ENCODE measurements around the gene MPP3. TPM values are rescaled to one million over a fixed set of nuclear protein-coding genes. Genes with fewer than 3 reads are reported as not detected.

MPP3 gene, protein sequence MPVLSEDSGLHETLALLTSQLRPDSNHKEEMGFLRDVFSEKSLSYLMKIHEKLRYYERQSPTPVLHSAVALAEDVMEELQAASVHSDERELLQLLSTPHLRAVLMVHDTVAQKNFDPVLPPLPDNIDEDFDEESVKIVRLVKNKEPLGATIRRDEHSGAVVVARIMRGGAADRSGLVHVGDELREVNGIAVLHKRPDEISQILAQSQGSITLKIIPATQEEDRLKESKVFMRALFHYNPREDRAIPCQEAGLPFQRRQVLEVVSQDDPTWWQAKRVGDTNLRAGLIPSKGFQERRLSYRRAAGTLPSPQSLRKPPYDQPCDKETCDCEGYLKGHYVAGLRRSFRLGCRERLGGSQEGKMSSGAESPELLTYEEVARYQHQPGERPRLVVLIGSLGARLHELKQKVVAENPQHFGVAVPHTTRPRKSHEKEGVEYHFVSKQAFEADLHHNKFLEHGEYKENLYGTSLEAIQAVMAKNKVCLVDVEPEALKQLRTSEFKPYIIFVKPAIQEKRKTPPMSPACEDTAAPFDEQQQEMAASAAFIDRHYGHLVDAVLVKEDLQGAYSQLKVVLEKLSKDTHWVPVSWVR
- 13.8 and 18.3 TPM in 2 replicates for total RNA-seq

DNA sequence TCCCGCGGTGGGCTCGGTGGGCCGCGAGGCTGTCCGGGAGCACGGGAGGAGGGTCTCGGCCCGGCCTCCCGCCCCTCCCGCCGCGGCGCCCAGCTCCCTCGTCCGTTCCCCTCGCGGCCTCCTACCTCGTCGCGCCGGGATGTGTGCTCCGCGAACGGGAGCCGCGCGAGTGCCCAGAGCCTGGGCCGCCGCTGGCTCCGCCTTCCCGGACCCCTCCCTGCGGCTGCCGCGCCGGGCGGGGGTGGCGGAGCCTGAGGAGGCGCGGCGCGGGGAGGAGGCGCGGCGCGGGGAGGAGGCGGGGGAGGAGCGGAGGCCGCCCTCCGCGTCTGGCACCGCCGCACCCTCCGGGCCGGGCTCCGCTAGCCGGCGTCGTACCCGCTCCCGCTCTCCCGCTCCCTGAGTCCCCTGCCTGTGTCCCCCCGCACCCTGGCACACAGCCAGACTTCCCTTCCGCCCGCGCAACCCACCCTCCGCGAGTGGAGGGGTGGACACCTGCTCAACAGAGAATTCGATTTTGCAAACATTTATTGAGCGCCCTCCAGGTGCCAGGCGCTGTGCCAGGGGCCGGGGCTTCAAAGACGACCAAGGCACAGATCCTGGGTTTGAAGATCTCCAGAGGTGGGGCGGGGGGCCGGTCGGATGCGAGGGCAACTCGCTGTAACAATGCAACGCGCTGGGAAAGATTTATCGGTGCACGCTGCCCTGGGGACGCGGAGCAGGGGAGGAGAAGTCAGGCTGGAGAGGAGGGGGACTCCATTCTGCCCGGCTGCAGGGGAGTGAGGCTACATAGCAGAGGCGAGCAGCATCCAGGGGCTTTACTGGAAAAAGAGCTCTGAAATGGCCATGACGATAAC is at the start of gene MPP3:
MPP3 (minus strand) TSS at position 171 of the 854 bp plus-strand sequence. CDS start 1,240 bp downstream, outside the sequence.

DNA sequence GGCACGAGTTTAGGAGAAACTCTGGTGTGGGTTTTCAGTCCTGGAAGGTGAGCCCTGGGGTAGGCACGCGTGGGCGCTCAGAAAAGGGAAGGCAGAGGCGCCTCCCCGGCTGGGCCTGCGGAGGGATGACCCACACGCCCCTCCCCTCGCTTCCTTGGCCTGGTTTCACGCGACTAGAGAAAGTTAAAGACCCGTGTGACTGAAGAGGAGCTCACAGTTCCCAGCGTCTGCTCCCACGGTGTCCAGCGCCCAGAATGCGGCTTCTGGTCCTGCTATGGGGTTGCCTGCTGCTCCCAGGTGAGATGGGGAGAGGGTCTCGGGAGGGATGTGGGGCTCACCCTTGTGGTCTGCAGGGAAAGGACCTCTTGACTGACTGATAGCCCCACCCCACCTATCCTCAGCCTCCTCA is 14.0 kb upstream of the MPP3 start, which contains the start of gene CD300LG:
CD300LG (plus strand) TSS at position 214 of the 409 bp plus-strand sequence; CDS start at position 255, 41 bp downstream.

DNA sequence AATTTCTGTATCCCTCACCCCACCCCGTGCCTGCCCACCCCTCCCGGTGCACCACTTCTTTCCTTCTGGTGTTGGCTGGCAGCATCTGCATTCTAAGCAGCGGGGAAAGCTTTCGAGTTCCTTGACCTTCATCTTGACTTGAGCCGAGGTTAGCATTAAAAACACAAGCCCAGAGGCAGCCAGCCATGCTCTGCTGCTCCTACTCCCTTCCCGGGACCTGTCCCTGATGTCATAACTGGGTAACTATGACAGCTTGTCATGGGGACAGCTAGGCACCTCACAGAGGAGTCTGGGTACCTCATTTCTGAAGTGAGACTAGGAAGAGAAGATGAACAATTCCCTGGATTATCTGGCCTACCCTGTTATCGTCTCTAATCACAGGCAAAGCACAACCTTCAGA is 52.8 kb downstream of the MPP3 start, which contains the start of gene CFAP97D1:
CFAP97D1 (plus strand) TSS at position 301 of the 400 bp plus-strand sequence; CDS start at position 329, 28 bp downstream.

DNA sequence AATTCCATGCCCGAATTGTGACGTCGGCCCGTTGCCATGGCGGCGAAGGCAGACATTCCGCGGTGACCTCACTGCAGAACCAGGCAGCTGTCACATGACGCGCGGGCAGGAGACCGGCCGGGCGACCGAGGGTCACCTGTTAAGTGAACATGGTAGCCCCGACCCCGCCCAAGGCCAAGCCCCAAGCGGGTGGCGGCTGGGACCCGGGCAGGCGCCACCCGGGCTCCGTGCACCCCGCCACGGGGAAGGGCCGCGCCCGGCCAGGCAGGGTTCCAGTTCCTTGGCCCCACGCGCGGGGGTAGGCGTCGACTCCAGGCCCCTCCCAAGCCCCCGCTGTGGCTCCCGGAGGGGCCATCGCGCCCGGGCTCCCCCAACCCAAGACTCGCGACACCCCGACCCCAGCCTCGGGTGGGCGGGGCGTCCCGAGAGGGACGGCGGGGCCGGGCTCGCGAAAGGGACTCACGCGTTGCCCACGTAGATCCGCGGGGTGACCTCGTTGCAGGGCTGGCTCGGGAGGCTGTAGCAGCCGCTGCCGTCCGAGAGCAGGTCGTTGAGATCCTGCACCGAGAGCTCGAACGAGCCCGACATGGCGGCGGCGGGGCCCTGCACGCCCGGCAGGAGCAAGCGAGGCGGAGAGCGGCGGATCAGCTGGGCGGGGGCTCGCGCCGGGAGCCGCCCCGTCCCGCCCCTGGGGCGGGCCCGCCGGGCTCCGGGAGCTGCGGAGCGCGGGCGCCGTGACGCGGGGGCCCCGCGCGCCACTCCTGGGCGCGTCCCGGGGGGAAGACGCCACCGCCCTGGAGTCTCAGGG is 54.4 kb downstream of the MPP3 start, which contains the start of gene DUSP3:
DUSP3 (minus strand) TSS at position 641 of the 808 bp plus-strand sequence; CDS start at position 588, 53 bp downstream.

DNA sequence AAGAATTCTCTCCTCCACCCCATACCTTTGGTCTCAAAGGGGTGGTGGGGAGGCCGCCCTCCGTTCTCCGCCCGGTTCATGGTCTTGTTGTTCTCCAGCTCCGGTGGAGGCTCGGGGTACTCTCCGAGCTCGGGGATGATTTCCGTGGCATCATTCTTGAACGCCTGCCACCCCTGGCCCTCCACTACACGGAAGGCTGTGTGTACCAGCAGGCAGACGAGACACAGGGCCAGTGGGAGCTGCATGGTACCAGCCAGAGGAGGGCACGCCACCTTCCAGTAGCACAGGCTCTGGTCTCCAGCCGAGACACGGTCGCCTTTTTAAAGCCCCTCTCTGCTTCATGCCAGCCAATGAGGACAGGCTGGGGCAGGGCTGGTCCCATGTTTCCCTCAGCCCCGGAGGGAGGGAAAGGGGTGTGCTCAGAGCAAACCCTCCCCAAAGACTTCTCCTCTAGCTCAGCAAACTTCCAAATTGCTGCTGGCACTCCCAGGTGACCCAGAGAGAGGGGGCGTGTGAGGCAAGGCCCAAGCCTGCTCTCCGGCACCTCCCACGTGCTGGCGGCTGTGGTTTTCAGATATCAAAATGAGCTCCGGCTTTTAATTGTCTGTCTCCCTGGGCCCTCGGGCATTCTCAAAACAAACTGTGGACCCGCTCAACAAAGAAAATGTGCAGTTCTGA is 74.3 kb downstream of the MPP3 start, which contains the start of gene SOST:
SOST (minus strand) TSS at position 295 of the 678 bp plus-strand sequence; CDS start at position 245, 50 bp downstream.

Other genes starting within 250 kb of the MPP3 start
- 0.65 TPM in 1 of 2 replicates, not detected in the other for gene MEOX1, start 171.2 kb downstream of the MPP3 start, total RNA-seq
- 0.16 TPM in 1 of 2 replicates, not detected in the other for gene SOST, start 74.4 kb downstream of the MPP3 start, total RNA-seq
- 67.3 and 75.3 TPM in 2 replicates for gene DUSP3, start 54.2 kb downstream of the MPP3 start, total RNA-seq
- not detected in 2 replicates for gene CFAP97D1, start 52.7 kb downstream of the MPP3 start, total RNA-seq
- not detected in 2 replicates for gene CD300LG, start 14.0 kb upstream of the MPP3 start, total RNA-seq
- 2.9 and 3.4 TPM in 2 replicates for gene MPP2, start 74.4 kb upstream of the MPP3 start, total RNA-seq
- gene PPY, start 109.3 kb upstream of the MPP3 start, total RNA-seq: not detected in 2 replicates
- not detected in 2 replicates for gene PYY, start 120.8 kb upstream of the MPP3 start, total RNA-seq
- 1.1 and 2.1 TPM in 2 replicates for gene NAGS, start 171.5 kb upstream of the MPP3 start, total RNA-seq
- gene TMEM101, start 181.8 kb upstream of the MPP3 start, total RNA-seq: 35.3 and 35.9 TPM in 2 replicates
- gene LSM12, start 233.5 kb upstream of the MPP3 start, total RNA-seq: 61.9 and 62.1 TPM in 2 replicates
- gene G6PC3, start 237.6 kb upstream of the MPP3 start, total RNA-seq: 25.5 and 27.6 TPM in 2 replicates

Data from hair follicle dermal papilla cell (primary cell).